H4 (cell line): ENCODE data around the gene ZNF860. TPM values are rescaled to one million over a fixed set of nuclear protein-coding genes. Genes with fewer than 3 reads are reported as not detected.
A peak's percentile ranks its signal among the peaks of the same experiment; 100 is the strongest.

ENCODE experiments used
- DNase-seq: peaks from one replicate; pipeline ENCODE4 v3.0.0-alpha.2; 2015; ENCODE audit warnings: low spot score
- total RNA-seq: library from RNA; depleted of rRNA; stranded (reverse); fragments of >200 nt; shearing (Covaris generic); gene quantifications from 2 replicates; pipeline ENCODE4 v1.2.3, GENCODE V29; 2014; rRNA removed

ZNF860 gene
- 0.04 and 0.43 TPM in 2 replicates for total RNA-seq

GRCh38 chr3:31981206-31982181 lies at the start of gene ZNF860, which contains the start of gene OSBPL10:
ZNF860 (plus strand) TSS chr3:31981750; CDS start chr3:31989080, 7,330 bp downstream.
OSBPL10 (minus strand) TSS chr3:31981262; CDS start chr3:31981179, 83 bp downstream.
- peak; percentile 83 for DNase-seq

- no peak for DNase-seq
These were observed 48.6 kb upstream of the ZNF860 start for GRCh38 chr3:31932990-31933389.

GRCh38 chr3:31934018-31934417 lies 47.5 kb upstream of the ZNF860 start:
- DNase-seq = peak; percentile 16

GRCh38 chr3:31934866-31935265 lies 46.7 kb upstream of the ZNF860 start:
- DNase-seq = peak; percentile 10

- no peak for DNase-seq
These were observed 45.0 kb upstream of the ZNF860 start for GRCh38 chr3:31936420-31937060.

- no peak for DNase-seq
These were observed 44.3 kb upstream of the ZNF860 start for GRCh38 chr3:31937225-31937624.

- DNase-seq = no peak
These were observed 39.1 kb upstream of the ZNF860 start for GRCh38 chr3:31942446-31942845.

- no peak for DNase-seq
These were observed 38.5 kb upstream of the ZNF860 start for GRCh38 chr3:31943041-31943440.

- no peak for DNase-seq
These were observed 35.9 kb upstream of the ZNF860 start for GRCh38 chr3:31945738-31946052.

GRCh38 chr3:31946484-31947081 lies 35.0 kb upstream of the ZNF860 start:
- DNase-seq = no peak

GRCh38 chr3:31947162-31947561 lies 34.4 kb upstream of the ZNF860 start:
- no peak for DNase-seq

- no peak for DNase-seq
These were observed 33.9 kb upstream of the ZNF860 start for GRCh38 chr3:31947671-31948091.

- no peak for DNase-seq
These were observed 33.3 kb upstream of the ZNF860 start for GRCh38 chr3:31948280-31948679.

- no peak for DNase-seq
These were observed 29.3 kb upstream of the ZNF860 start for GRCh38 chr3:31952205-31952604.

GRCh38 chr3:31953091-31953490 lies 28.5 kb upstream of the ZNF860 start:
- DNase-seq = no peak

GRCh38 chr3:31953636-31954035 lies 27.9 kb upstream of the ZNF860 start:
- DNase-seq = no peak

GRCh38 chr3:31955581-31955980 lies 26.0 kb upstream of the ZNF860 start:
- no peak for DNase-seq

- DNase-seq = no peak
These were observed 24.4 kb upstream of the ZNF860 start for GRCh38 chr3:31957106-31957505.

- DNase-seq = no peak
These were observed 22.8 kb upstream of the ZNF860 start for GRCh38 chr3:31958701-31959152.

- no peak for DNase-seq
These were observed 22.3 kb upstream of the ZNF860 start for GRCh38 chr3:31959251-31959650.

GRCh38 chr3:31959951-31960792 lies 21.4 kb upstream of the ZNF860 start:
- DNase-seq = no peak
